AG08395 (cell line): ENCODE measurements around the gene KRT17.
"Not testable (repeated sequence)": the region's sequence is repeated elsewhere in the genome, so short reads cannot be mapped to it uniquely, and the experiment has no call there.

ENCODE experiments used
- DNase-seq: peaks from one replicate; pipeline ENCODE4 v3.0.0; 2012; ENCODE audit warnings: mixed read lengths, low spot score

Gene KRT17

DNA sequence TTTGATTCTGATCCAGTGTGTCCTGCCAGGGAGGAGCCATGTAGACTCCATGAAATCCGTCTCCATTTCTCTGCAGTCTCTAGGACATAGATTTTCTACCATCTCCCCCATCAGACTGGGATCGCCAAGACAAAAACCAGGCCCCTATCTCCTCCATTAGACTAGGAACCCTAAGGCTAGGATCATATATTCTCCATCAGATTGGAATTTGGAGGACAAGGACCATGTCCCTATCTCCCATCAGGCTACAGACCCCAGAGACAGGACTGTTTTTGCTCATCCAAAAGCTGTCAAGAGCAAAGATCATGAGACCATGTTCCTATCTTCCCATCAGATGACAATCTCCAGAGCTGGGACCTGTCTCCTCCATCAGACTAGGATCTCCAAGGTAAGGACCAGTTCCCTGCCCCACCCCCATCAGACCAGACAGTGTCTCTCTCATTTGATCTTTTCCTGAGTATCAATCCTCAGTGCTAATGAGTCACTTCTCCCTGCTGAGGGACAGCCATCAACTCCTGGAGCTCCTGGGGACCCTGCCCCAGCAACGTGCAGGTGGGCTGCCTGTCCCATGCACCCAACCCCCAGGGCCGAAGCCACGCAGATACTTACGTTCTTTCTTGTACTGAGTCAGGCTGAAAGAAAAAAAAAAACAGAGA is 4.3 kb downstream of the KRT17 start:
- DNase-seq = not testable (repeated sequence)

DNA sequence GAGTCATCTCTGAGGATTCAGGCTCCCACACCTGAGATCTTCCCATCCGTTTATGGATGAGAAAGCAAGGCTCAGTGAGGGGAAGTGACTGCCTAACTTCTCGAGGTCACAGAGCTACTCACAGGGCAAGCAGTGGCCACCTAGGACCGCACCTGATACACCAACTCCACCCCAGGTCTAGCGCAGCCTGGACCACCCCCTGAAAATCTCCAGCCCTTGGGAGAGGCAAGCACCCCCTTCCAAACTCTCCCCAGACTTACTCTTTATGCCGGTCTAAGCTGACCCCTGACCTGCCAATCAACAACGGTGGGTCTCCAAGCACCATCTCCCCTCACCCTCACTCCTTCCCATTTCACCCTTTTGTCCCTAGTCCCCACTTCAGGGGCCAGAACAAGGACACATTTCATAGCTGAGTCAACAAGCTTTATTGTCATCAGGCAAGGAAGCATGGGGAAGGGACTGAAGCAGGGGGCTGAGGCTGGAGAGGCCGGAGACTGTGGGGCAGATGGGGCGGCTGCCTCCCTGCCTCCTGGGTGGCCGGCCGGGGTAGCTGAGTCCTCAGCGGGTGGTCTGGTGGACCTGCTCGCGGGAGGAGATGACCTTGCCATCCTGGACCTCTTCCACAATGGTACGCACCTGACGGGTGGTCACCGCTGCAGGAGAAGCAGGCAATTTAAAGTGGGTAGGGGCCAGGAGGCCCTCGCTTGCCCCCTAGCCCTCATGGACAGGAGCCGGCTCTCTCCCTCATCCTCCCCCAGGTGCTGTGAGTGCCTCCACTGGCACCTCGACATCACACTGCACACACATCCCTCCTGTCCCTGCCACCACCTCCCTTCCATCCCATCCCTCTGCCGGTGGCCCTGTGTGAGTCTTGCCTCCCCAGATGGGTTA is 5.1 kb downstream of the KRT17 start:
- DNase-seq = no peak

DNA sequence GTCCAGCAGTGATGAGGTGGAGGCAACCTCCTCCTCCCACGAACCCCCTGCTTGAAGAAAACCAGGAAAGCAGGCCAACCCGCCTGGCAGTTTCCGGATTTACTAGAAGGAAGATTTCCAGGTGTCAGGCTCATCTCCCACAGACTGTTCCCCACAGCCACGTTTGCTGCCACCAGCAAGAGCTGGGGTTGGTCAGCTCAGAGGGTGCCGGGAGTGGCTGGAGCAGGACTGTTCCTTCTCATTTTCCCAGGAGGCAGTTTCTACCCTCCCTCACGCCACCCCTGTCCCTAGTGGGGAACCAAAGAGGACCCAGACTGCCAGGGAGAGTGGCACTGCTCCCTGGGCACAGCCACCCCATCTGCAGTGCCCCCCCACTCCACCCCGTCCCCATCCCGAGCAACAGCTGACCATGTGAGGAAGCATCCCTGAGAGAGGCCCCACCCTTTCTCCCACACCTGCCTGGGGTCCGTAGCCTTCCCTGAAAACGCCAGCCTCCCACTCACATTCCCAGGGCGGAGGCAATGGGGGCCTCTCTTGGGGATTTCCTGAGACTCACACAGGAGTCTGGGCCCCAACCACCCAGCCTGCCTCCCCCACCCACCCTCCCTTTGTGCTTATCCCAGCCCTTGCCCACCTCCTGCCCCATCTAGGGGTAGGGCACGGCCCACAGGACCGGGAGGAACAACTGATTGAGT is 5.9 kb downstream of the KRT17 start:
- DNase-seq = no peak

DNA sequence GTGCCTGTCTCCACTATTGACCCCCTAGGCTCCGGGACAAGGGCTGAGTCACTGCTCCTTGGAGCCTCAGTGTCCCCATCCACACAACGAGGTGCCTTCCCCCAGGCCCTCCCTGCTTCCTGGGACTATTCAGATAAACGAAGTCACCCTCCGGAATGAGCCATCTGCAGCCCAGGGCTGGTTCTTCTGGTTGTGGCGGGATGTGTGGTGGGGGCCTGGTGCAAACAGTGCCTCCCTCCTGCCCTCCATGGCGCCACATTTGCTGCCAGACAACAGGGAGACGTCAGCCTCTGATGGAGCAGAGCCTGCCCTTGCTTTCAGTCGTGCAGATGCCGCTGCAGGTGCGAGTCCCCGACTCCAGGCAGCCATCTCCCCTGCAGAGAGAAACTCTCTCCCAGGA is 6.7 kb downstream of the KRT17 start:
- no peak for DNase-seq

DNA sequence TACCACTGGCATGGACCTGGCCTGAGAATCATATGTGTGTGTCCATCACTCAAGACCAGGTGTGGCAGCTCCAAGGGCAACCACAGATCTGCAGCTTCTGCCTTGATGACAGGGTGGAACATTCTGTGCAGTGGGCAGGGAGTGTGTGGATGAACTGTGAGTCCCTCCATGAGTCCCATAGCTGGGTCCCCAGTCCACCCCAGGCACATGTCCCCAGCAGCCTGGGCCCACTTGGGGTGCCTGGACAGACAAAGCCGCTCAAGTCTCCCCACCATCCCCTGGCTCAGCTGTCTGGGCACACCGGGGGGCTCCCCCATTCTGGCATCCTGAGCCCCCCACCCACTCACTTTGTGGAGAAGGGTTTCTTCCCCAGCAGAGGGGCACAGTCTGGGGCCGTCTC is 7.2 kb downstream of the KRT17 start:
- DNase-seq = no peak

DNA sequence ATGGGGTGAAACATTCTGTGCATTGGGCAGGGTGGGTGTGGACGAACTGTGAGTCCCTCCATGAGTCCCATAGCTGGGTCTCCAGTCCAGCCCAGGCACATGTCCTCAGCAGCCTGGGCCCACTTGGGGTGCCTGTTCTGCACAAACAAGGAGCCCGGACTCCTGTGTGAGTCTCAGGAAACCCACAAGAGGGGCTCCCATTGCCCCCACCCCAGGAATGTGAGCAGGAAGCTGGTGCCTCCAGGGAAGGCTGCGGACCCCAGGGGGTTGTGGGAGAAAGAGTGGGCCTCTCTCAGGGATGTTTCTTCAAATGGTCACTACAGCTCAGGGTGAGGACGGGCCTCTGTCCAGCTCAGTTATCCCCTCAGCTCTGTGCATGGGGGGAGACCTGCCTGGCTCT is 7.9 kb downstream of the KRT17 start:
- not testable (repeated sequence) for DNase-seq

DNA sequence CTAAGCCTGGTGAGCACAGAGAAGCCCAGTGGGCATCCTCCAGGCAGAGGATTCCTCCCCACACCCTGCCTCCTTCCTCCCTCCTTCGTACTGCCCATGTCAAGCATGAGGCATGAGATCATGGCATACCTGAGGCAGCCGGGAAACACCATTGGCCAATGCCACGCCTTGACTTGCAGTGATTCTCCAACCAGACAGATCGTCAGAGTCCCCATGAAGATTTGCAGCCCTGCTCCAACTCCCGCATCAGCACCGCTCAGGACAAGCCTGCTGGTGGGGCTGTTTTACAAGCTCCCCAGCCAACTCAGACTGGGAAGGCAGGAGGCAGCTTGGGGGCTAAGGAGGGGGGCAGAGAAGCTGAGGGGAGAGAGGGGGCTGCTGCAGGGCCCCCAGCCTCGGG is 8.9 kb downstream of the KRT17 start:
- DNase-seq = no peak

DNA sequence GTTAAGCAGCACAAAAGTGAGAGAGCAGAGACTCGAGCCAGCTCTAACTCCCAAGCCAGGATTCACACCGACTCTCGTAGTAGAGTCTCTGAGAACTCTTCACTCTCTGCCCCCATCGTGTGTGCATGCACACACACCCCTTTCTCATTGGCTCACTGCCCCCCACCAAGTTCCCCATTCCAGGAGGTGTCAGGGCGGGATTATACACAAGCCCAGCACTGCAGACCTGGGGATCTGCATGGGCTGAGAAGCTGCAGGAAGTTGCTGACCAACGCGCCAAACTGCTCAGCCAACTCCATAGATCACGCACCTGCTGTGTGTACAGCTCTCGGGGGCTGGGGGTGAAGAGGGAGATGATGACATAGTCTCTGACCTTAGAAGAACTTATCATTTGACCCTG is 9.6 kb downstream of the KRT17 start:
- DNase-seq = not testable (repeated sequence)

DNA sequence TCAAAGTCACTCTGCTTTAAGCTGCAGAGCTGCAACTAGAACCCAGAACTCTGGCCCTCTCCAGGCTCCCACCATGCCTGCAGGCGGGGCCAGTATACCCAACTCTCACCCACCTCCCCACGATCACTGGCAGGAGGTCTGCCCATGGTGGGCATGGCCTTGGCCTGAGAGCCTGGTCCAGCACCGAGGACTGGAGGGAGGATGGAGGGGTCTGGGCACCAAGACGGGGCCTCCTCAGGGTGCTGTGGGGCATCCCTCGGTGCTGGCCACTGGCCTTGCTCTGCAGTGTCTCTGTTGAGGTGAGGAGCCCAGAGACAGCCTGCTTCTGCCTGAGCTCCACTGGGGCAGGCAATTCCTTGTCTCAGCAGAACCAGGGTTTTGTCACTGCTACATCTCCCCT is 10.3 kb downstream of the KRT17 start:
- DNase-seq = no peak

DNA sequence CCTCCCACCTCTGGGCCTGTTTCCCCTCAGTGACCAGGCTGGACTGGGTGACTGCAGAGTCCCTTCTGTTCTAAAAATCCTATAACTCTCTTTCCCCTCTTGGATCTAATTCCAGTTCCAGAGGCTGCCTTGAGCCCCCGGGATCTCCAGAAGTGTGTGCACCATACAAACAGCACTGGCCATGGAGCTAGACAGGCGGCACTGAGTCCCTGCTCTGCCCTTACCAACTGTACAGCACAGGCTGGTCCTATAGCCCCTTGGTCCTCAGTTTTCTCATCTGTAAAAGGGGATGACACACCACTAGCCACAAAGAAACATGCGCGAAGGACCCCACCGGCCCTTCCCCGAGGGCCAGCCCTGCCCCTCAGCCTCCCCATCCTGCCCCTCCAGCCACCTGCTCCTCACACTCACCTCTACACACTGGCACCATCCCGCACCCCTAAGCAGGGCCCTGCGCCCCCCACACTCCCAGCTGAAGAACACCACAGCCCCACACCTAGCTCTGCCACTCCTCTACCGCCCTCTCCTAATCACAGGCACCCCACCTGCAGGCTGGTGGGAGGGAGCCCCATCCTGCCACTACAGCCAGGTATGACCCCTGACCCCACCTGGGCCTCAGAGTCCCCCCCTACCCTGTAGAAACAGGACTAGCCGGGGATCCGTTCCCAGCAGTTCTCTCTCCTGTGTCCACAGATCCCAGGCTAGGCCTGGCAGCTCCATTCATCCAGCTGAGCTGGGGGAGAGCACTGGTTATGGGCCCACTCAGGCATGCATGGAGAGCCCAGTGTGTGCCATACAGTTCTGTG is 10.9 kb downstream of the KRT17 start:
- DNase-seq = no peak

DNA sequence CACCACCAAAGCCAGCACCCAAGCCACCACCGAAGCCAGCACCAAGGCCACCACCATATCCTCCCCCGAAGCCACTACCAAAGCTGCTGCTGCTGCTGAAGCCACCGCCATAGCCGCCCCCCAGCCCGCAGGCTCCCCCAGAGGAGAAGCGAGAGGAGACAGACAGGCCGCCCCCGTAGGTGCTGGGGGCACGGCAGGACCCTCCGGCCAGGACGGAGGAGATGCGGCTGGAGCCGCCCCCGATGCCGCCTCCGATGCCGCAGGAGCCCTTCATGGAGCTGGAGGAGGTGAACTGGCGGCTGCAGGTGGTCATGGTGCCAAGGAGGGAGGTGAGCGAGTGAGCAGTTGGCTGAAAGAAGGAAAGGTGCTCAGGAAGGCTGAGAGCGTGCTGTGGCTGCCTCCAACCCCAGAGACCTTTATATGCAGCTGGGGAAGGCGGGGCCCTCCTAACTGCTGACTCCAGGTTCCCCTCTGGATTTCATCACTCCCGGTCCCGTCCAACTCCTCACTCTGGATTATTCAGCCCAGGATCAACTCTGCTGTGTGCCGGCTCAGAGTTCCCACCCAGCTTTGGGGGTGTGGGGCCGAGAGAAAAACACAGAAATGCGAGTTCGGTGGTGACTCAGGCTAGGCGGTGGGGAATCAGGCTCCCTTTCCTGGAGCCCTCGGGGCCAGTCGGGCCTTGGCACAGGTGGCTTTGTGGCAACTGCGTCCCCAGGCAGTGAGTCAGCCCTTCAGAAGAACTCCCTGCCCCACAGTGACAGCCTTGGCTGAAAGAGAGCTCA is 11.8 kb downstream of the KRT17 start, which contains the start of gene KRT16:
KRT16 (minus strand) TSS at position 392 of the 785 bp plus-strand sequence; CDS start at position 313, 79 bp downstream.
- DNase-seq = peak; percentile 58

DNA sequence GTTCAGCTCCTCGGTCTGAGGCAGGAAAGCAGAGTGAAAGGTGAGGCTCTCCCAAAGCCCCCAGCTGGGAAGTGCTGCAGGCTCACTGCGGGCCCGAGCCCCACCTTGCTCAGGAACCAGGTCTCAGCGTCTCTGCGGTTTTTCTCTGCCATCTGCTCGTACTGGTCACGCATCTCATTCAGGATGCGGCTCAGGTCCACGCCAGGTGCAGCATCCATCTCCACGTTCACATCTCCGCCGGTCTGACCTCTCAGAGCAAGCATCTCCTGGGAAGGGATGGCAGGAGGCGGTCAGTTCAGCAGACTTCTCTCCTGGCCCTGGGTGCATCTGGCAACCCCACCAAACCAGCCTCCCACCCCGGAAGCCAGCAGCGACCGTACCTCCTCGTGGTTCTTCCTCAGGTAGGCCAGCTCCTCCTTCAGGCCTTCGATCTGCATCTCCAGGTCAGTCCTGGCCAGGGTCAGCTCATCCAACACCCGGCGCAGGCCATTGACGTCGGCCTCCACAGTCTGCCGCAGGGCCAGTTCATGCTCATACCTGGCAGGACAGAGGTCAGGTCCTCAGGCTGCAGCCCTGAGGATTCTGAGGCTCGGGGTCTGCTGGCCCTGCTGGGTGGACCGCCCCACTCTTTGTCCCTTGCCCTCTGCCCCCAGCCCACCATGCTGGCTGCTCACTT is 13.3 kb downstream of the KRT17 start:
- no peak for DNase-seq

DNA sequence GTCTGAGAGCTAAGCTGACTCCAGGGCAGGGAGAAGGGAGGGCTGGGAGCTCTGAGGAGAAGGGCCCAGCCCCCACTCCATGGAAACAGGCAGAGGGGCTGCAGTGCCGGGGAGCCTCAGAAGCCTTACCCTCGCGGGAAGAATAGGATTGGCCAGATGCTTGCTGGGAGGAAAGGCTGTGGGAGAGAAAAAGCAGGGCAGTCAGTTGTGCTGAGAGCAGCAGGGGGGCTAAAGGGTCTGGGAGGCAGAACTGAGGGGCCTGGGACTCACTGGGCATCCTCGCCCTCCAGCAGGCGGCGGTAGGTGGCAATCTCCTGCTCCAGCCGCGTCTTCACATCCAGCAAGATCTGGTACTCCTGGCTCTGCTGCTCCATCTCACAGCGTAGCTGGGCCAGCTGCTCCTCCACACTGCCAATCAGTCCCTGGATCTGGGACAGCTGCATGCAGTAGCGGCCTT is 14.3 kb downstream of the KRT17 start:
- not testable (repeated sequence) for DNase-seq

DNA sequence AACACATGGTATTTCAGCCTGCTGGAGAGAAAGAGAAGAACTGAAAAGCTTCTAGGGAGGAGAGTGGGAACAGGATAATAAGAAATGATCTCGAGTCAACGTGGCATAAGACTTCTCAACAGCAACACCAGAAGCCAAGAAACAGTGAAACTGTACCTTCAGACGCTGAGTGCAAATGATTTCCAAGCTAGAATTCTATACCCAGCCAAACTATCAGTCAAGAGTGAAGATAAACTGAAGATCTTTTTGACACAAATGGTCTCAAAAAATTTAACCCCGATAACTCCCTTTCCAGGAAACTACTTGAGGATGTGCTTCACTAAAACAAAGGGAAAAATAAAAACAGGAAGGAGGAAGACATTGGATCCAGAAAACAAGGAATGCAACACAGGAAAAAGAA is 17.4 kb downstream of the KRT17 start:
- DNase-seq = not testable (repeated sequence)

DNA sequence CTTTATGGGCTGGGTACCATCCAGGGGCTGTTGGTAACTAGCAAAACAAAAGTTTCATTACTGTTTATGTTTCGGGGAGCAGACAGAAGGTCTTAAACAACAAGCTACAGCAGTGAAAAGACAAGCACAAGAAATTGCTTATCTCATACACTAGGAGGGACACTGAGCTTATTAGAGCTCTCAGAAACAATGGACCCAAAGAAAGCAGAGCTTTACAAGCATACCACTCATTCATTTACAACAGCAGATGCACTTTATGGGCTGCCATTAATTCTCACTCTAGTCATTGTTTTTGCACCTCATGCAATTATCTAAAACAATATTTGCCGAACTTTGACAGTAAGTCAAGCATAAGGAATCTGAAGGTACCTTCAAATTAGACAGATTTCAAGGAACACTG is 21.9 kb downstream of the KRT17 start:
- DNase-seq = no peak

DNA sequence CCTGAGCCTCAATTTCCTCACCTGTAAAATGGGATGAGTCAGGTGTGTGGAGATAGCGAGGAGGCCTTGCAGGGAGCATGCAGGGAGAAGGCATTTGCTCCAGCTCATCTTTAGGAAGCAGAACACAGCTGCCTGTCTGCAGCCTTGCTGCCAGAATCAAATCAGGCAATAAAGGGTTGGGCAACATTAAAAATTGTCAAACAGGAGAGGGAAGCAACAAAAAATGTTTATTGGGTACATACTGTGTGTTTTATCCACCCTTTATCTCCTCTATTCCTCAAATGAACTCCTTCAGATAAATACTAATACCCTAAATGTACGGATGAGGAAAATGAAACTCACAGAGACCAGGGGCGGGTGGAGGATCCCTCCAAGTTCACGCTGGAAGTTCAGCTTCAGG is 24.1 kb downstream of the KRT17 start:
- DNase-seq = no peak

DNA sequence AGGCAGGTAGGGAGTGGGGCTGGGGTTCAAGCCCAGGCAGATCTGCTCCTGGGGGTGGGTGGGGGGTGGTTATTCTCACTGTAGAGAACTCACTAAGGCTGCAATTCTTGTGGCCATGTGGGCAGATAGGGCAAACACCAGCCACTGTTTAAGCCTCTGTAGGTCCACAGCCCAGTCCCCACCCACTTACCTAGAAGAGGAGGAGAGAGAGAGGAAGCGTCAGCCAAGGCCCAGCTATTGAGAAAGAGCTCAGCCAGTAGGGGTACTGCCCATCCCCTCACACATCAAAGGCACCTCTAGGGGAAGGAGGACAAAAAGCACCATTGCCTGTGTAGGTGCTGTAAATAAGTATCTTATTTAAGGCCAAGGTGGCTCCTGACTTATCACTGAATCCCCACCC is 24.7 kb downstream of the KRT17 start:
- DNase-seq = no peak

DNA sequence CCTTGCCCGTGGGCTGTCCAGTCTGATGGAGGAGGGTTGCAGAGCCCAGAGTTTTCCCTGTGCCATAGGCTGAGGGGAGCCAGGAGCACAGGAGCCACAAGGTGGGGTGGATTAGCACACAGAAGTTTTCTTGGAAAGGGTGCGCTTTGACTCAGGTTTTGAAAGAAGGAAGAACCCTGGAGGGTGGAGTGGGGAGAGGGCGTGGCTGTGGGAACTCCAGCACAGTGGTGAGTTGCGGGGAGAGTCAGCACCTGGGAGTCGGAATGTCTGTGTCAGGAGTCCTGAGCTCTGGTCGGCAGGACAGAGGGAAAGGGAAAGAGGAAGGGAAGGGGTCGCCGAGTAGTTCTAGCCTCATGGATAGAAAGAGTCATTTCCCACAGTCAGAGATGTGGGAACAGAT is 28.8 kb downstream of the KRT17 start:
- no peak for DNase-seq

DNA sequence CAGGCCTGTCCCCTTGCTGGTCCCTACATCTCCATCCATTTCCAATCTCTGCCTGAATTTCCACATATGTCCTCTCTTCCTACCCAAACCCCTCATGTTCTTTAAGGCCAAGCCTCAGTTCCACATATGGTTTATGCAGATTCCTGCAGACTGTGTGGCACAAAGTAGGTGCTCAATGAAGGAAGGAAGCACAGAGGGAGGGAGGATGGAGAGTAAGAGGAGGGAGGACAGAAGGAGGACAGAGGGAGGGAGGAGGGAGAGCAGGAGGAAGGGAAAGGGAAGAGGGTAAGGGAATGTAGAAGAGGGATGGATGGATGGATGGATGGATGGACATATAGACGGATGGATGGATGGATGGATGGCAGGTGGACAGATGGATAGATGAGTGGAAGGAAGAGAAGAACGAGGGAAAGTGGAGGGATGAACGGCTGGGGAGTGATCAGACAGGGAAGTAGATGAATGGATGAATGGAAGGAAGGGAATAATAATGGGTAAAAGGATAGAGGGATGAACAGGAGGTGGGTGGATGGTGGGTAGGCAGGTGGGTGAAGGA is 29.9 kb downstream of the KRT17 start:
- no peak for DNase-seq

DNA sequence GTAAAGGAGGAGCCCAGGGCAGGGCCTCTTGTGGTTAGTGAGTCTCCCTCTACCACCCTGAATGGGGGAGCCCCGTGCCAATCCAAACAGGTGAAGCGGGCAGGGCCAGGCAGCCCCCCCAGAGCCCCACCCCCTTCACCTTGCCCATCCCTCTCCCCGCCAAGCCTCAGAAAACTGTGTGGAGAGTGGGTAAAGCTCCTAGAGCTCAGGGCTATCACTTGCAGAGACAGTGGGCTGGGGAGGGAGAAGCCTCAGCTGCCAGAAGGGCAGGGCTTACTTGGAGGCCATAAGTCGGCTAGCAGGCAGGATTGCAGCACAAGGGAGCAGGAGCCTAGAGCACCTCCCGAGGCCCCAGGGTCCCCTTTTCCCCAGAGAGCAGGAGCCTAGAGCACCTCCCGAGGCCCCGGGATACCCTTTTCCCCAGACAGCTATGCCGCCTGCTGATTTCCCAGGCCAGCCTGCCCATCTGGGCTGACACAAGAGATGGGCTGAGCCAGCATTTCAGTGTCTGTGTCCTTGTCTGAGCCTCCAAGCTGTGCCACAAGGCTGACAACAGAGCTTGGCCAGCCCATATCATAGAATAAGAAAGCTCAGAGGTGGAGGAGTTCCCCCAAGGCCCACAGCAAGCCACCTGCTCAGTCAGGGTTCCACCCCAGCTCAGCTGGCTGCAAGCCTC is 30.9 kb downstream of the KRT17 start:
- DNase-seq = no peak
